Measurements from ENCODE around the gene MMRN2.
"Not testable (repeated sequence)": the region's sequence is repeated elsewhere in the genome, so short reads cannot be mapped to it uniquely, and the experiment has no call there.

Gene MMRN2

GRCh38 chr10:86944471-86944870, 12.9 kb downstream of the MMRN2 start:
- Mint-ChIP-seq H3K9me3 (no peaks in the 10 kb centered on the region), H3K27ac (no peak overlapping the region), H3K27me3 (peaks cover 6 to 7% of the 10 kb centered on the region in 2 donors), H3K4me1 (peaks cover 0 to 2% of the 10 kb centered on the region in 2 donors), H3K36me3 (no peaks in the 10 kb centered on the region), H3K4me3 (no peak overlapping the region)
- DNase-seq (no peak), ATAC-seq (replicated peaks) (no peak)

GRCh38 chr10:86944031-86944419, 13.4 kb downstream of the MMRN2 start:
- Mint-ChIP-seq H3K4me1 (peaks cover 0 to 3% of the 10 kb centered on the region in 2 donors), H3K36me3 (no peaks in the 10 kb centered on the region), H3K27me3 (peaks cover 6 to 7% of the 10 kb centered on the region in 2 donors), H3K4me3 (no peak overlapping the region), H3K9me3 (no peaks in the 10 kb centered on the region), H3K27ac (no peak overlapping the region)
- no peak for ATAC-seq (replicated peaks)
- no peak for DNase-seq

- peaks cover 6 to 7% of the 10 kb centered on the region in 2 donors for H3K27me3 Mint-ChIP-seq
- H3K9me3 Mint-ChIP-seq: no peaks in the 10 kb centered on the region
- H3K4me3 Mint-ChIP-seq: no peak overlapping the region
- peaks cover 0 to 3% of the 10 kb centered on the region in 2 donors for H3K4me1 Mint-ChIP-seq
- ATAC-seq (replicated peaks) (no peak), DNase-seq (no peak)
- H3K27ac Mint-ChIP-seq: no peak overlapping the region
- H3K36me3 Mint-ChIP-seq: no peaks in the 10 kb centered on the region
Observed at GRCh38 chr10:86943316-86944030, 13.9 kb downstream of the MMRN2 start.

GRCh38 chr10:86942441-86943315, 14.7 kb downstream of the MMRN2 start:
- DNase-seq: no peak
- no peak for ATAC-seq (replicated peaks)
- Mint-ChIP-seq H3K4me1 (peaks cover 0 to 3% of the 10 kb centered on the region in 2 donors), H3K4me3 (no peak overlapping the region), H3K36me3 (no peaks in the 10 kb centered on the region), H3K27ac (no peak overlapping the region), H3K9me3 (no peaks in the 10 kb centered on the region), H3K27me3 (peaks cover 6 to 7% of the 10 kb centered on the region in 2 donors)

- no peaks in the 10 kb centered on the region for H3K9me3 Mint-ChIP-seq
Observed at GRCh38 chr10:86941991-86942421, 15.4 kb downstream of the MMRN2 start.

GRCh38 chr10:86941426-86941825, 16.0 kb downstream of the MMRN2 start:
- peaks cover 0 to 3% of the 10 kb centered on the region in 2 donors for H3K4me1 Mint-ChIP-seq
- no peak for DNase-seq
- no peak for ATAC-seq (replicated peaks)
- no peaks in the 10 kb centered on the region for H3K36me3 Mint-ChIP-seq
- peaks cover under 1% of the 10 kb centered on the region in 2 donors for H3K27me3 Mint-ChIP-seq
- no peak overlapping the region for H3K27ac Mint-ChIP-seq
- no peak overlapping the region for H3K4me3 Mint-ChIP-seq
- no peaks in the 10 kb centered on the region for H3K9me3 Mint-ChIP-seq

More at GRCh38 chr10:86941991-86942421, 15.4 kb downstream of the MMRN2 start:
- peaks cover 6 to 7% of the 10 kb centered on the region in 2 donors for H3K27me3 Mint-ChIP-seq
- DNase-seq (no peak), ATAC-seq (replicated peaks) (no peak)
- no peak overlapping the region for H3K27ac Mint-ChIP-seq
- no peak overlapping the region for H3K4me3 Mint-ChIP-seq
- peaks cover 0 to 3% of the 10 kb centered on the region in 2 donors for H3K4me1 Mint-ChIP-seq
- no peaks in the 10 kb centered on the region for H3K36me3 Mint-ChIP-seq

- H3K4me3 Mint-ChIP-seq: no peak overlapping the region
- ATAC-seq (replicated peaks): no peak
- H3K27me3 Mint-ChIP-seq: peaks cover 0 to 3% of the 10 kb centered on the region in 2 donors
- H3K36me3 Mint-ChIP-seq: no peaks in the 10 kb centered on the region
- H3K27ac Mint-ChIP-seq: no peak overlapping the region
- DNase-seq: no peak
- H3K9me3 Mint-ChIP-seq: no peaks in the 10 kb centered on the region
- peaks cover 0 to 3% of the 10 kb centered on the region in 2 donors for H3K4me1 Mint-ChIP-seq
Observed at GRCh38 chr10:86940677-86941076, 16.7 kb downstream of the MMRN2 start.

GRCh38 chr10:86940076-86940475, 17.3 kb downstream of the MMRN2 start:
- H3K9me3 Mint-ChIP-seq; H3K27me3 Mint-ChIP-seq; H3K27ac Mint-ChIP-seq; DNase-seq; H3K4me1 Mint-ChIP-seq; H3K36me3 Mint-ChIP-seq; H3K4me3 Mint-ChIP-seq; ATAC-seq (replicated peaks): not testable (repeated sequence)

GRCh38 chr10:86938260-86938659, 19.2 kb downstream of the MMRN2 start:
- ATAC-seq (replicated peaks) (no peak), DNase-seq (no peak)
- Mint-ChIP-seq H3K9me3 (no peaks in the 10 kb centered on the region), H3K4me1 (peaks cover 0 to 3% of the 10 kb centered on the region in 2 donors), H3K27me3 (peaks cover 0 to 3% of the 10 kb centered on the region in 2 donors), H3K4me3 (no peak overlapping the region), H3K36me3 (no peaks in the 10 kb centered on the region), H3K27ac (no peak overlapping the region)

- H3K4me1 Mint-ChIP-seq: peaks cover 0 to 3% of the 10 kb centered on the region in 2 donors
- no peak overlapping the region for H3K27ac Mint-ChIP-seq
- H3K4me3 Mint-ChIP-seq: no peak overlapping the region
- H3K36me3 Mint-ChIP-seq: no peaks in the 10 kb centered on the region
- DNase-seq (no peak), ATAC-seq (replicated peaks) (no peak)
- peaks cover 0 to 3% of the 10 kb centered on the region in 2 donors for H3K27me3 Mint-ChIP-seq
- H3K9me3 Mint-ChIP-seq: no peaks in the 10 kb centered on the region
Observed at GRCh38 chr10:86937502-86938154, 19.8 kb downstream of the MMRN2 start.

GRCh38 chr10:86936661-86937501, 20.5 kb downstream of the MMRN2 start:
- no peak for ATAC-seq (replicated peaks)
- no peak overlapping the region for H3K27ac Mint-ChIP-seq
- no peaks in the 10 kb centered on the region for H3K36me3 Mint-ChIP-seq
- no peak overlapping the region for H3K4me3 Mint-ChIP-seq
- peaks cover 0 to 3% of the 10 kb centered on the region in 2 donors for H3K4me1 Mint-ChIP-seq
- peaks cover 0 to 3% of the 10 kb centered on the region in 2 donors for H3K27me3 Mint-ChIP-seq
- no peak for DNase-seq
- H3K9me3 Mint-ChIP-seq: no peaks in the 10 kb centered on the region

GRCh38 chr10:86934162-86934711, 23.2 kb downstream of the MMRN2 start:
- not testable (repeated sequence) for H3K27me3 Mint-ChIP-seq; DNase-seq; H3K36me3 Mint-ChIP-seq; ATAC-seq (replicated peaks); H3K4me3 Mint-ChIP-seq; H3K27ac Mint-ChIP-seq; H3K4me1 Mint-ChIP-seq; H3K9me3 Mint-ChIP-seq

GRCh38 chr10:86932674-86933073, 24.7 kb downstream of the MMRN2 start:
- Mint-ChIP-seq H3K27ac (peak overlapping the region; percentile 68), H3K9me3 (no peaks in the 10 kb centered on the region), H3K27me3 (peaks cover 3 to 5% of the 10 kb centered on the region in 2 donors), H3K36me3 (no peaks in the 10 kb centered on the region), H3K4me1 (no peaks in the 10 kb centered on the region), H3K4me3 (no peak overlapping the region)
- DNase-seq (no peak), ATAC-seq (replicated peaks) (no peak)
